Parathyroid adenoma (tissue), 2 donors: ENCODE measurements around the gene PTX3.
A peak's percentile ranks its signal among the peaks of the same experiment; 100 is the strongest.

Experiments
- H2AFZ ChIP-seq: fragments of 300-600 bp; sonication (generic); one replicate; pipeline ENCODE4 v1.7.0; 2017; ENCODE audit warnings: antibody characterized with exemption, mild to moderate bottlenecking
- H3K27ac ChIP-seq: fragments of 300-600 bp; sonication (generic); one replicate; pipeline ENCODE4 v1.7.0; 2017
- H3K27me3 ChIP-seq: fragments of 300-600 bp; sonication (generic); one replicate; pipeline ENCODE4 v1.7.0; 2017; ENCODE audit warnings: low read length; ENCODE audit not compliant: control insufficient read depth, insufficient read depth
- H3K36me3 ChIP-seq: fragments of 300-600 bp; sonication (generic); one replicate; pipeline ENCODE4 v1.7.0; 2017; ENCODE audit warnings: low read length; ENCODE audit not compliant: control insufficient read depth, insufficient read depth
- H3K4me1 ChIP-seq: fragments of 300-600 bp; sonication (generic); one replicate; pipeline ENCODE4 v1.7.0; 2017; ENCODE audit warnings: control low read depth
- H3K4me2 ChIP-seq: fragments of 300-600 bp; sonication (generic); one replicate; pipeline ENCODE4 v1.7.0; 2017; ENCODE audit warnings: low read length
- H3K4me3 ChIP-seq: fragments of 300-600 bp; sonication (generic); one replicate; pipeline ENCODE4 v1.7.0; 2017; ENCODE audit warnings: low read depth, low read length
- H3K79me2 ChIP-seq: fragments of 300-600 bp; sonication (generic); one replicate; pipeline ENCODE4 v1.7.0; 2017; ENCODE audit warnings: control low read depth
- H3K9ac ChIP-seq: fragments of 300-600 bp; sonication (generic); one replicate; pipeline ENCODE4 v1.7.0; 2017; ENCODE audit warnings: mild to moderate bottlenecking
- H3K9me3 ChIP-seq: fragments of 300-600 bp; sonication (generic); one replicate; pipeline ENCODE4 v1.7.0; 2017; ENCODE audit warnings: low read length; ENCODE audit not compliant: control insufficient read depth
- TF ChIP-seq, protein P1 (sequence below): fragments of 300-600 bp; sonication (generic); IDR thresholded peaks from one replicate; pipeline ENCODE4 v1.7.0; 2017; ENCODE audit warnings: antibody characterized with exemption, mild to moderate bottlenecking
- donor health status: primary hyperparathyroidism.

Gene PTX3

GRCh38 chr3:157436583-157437291 lies at the start of gene PTX3:
TSS of gene PTX3 (plus strand) at chr3:157436850. CDS start at chr3:157436934, 84 bp downstream.
- no peak within 1 kb of the TSS for H3K9ac ChIP-seq
- H3K79me2 ChIP-seq = no peaks in the 10 kb centered on the region
- peak within 1 kb of the TSS; percentile 16 for H3K27ac ChIP-seq
- peak within 1 kb of the TSS; percentile 80 for H2AFZ ChIP-seq
- peak within 1 kb of the TSS; percentile 47 for H3K4me3 ChIP-seq
- TF ChIP-seq, protein P1, sequence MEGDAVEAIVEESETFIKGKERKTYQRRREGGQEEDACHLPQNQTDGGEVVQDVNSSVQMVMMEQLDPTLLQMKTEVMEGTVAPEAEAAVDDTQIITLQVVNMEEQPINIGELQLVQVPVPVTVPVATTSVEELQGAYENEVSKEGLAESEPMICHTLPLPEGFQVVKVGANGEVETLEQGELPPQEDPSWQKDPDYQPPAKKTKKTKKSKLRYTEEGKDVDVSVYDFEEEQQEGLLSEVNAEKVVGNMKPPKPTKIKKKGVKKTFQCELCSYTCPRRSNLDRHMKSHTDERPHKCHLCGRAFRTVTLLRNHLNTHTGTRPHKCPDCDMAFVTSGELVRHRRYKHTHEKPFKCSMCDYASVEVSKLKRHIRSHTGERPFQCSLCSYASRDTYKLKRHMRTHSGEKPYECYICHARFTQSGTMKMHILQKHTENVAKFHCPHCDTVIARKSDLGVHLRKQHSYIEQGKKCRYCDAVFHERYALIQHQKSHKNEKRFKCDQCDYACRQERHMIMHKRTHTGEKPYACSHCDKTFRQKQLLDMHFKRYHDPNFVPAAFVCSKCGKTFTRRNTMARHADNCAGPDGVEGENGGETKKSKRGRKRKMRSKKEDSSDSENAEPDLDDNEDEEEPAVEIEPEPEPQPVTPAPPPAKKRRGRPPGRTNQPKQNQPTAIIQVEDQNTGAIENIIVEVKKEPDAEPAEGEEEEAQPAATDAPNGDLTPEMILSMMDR = no peak
- no peaks in the 10 kb centered on the region for H3K27me3 ChIP-seq
- H3K9me3 ChIP-seq = no peaks in the 10 kb centered on the region
- peaks cover 4% of the 10 kb centered on the region for H3K4me1 ChIP-seq
- H3K36me3 ChIP-seq = no peaks in the 10 kb centered on the region
- peak within 1 kb of the TSS; percentile 84 for H3K4me2 ChIP-seq

DNA sequence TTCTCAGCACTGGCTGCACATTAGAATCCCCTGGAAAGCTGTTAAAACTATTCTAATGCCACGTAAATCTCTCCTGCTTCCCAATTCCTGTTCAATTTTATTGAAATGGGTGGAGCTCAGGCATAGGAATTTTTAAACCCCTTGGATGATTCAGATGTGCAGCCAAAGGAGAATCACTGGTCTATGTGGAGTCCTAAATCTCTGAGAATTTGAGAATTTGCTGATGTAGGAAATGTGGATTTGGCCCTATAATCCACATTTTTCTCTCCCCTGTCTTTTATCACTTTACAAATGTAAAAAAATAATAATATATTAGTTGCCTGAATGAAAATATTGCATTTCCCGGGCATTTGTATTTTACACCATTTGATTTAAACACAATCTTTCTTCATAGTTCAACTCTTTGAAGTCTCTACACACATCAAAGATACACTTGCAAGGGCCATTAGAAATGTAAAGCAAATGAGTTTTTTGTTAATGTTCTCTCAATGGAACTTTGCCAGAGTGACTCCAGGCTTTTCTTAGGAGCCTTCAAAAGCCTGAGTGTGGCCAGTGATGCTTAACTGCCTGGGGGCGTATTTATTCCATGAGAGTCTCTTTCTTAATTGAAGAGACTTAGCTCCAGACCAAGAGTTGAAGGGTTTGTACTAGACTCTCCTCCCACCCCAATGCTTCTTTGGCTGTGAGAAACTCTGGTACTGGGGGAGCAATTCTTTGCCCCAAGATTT lies 48.8 kb upstream of the PTX3 start:
- Histone ChIP-seq H3K27me3 (no peaks in the 10 kb centered on the region), H3K9me3 (no peaks in the 10 kb centered on the region), H3K9ac (no peak overlapping the region), H3K79me2 (no peaks in the 10 kb centered on the region), H3K4me1 (no peaks in the 10 kb centered on the region), H3K4me2 (no peak overlapping the region), H2AFZ (no peak overlapping the region), H3K27ac (no peak overlapping the region), H3K4me3 (no peak overlapping the region), H3K36me3 (no peaks in the 10 kb centered on the region)
- TF ChIP-seq, protein P1 = no peak

- no peak overlapping the region for H3K4me2 ChIP-seq
- no peak overlapping the region for H2AFZ ChIP-seq
- no peak overlapping the region for H3K4me3 ChIP-seq
- no peaks in the 10 kb centered on the region for H3K9me3 ChIP-seq
- H3K27me3 ChIP-seq = no peaks in the 10 kb centered on the region
- H3K79me2 ChIP-seq = no peaks in the 10 kb centered on the region
- no peaks in the 10 kb centered on the region for H3K36me3 ChIP-seq
- H3K4me1 ChIP-seq = no peaks in the 10 kb centered on the region
- H3K9ac ChIP-seq = no peak overlapping the region
- no peak overlapping the region for H3K27ac ChIP-seq
- TF ChIP-seq, protein P1 = no peak
Measured at GRCh38 chr3:157388976-157389375, 47.7 kb upstream of the PTX3 start.

- Histone ChIP-seq H3K4me3 (no peak overlapping the region), H3K9me3 (no peaks in the 10 kb centered on the region), H3K27me3 (no peaks in the 10 kb centered on the region), H3K79me2 (no peaks in the 10 kb centered on the region), H3K27ac (no peak overlapping the region), H3K9ac (no peak overlapping the region), H3K36me3 (no peaks in the 10 kb centered on the region), H2AFZ (no peak overlapping the region), H3K4me1 (no peaks in the 10 kb centered on the region), H3K4me2 (no peak overlapping the region)
- TF ChIP-seq, protein P1 = no peak
Measured at GRCh38 chr3:157390713-157391515, 45.7 kb upstream of the PTX3 start.
